Breast epithelium (tissue), 4 donors: ENCODE measurements around the gene CEACAM5. TPM values are rescaled to one million over a fixed set of nuclear protein-coding genes. Genes with fewer than 3 reads are reported as not detected.

Experiments
- DNase-seq, 2 donors: peaks; one replicate each; pipeline ENCODE4 v3.0.0-alpha.2; 2019; ENCODE audit warnings: low spot score in 2 of 2
- H3K27ac ChIP-seq, 2 donors: fragments of 200-600 bp; sonication (generic) in 1 of 2; one replicate each; pipeline ENCODE4 v1.5.1; 2016 to 2019; ENCODE audit warnings: mild to moderate bottlenecking in 1 of 2
- H3K27me3 ChIP-seq, 2 donors: fragments of 200-600 bp; sonication (generic) in 1 of 2; one replicate each; pipeline versions ENCODE4 v1.5.1 to v1.6.0; 2017 to 2019; ENCODE audit warnings: control low read depth in 1 of 2, mild to moderate bottlenecking in 1 of 2
- H3K36me3 ChIP-seq: fragments of 200-600 bp; one replicate; pipeline ENCODE4 v1.5.1; 2019
- H3K4me1 ChIP-seq, 2 donors: fragments of 200-600 bp; sonication (generic); one replicate each; pipeline ENCODE4 v1.5.1; 2016 to 2019; ENCODE audit warnings: control low read depth in 1 of 2
- H3K4me3 ChIP-seq, 3 donors: fragments of 200-600 bp; sonication (generic); 1 replicate in 2 of 3; 2 replicates in 1 of 3; pipeline ENCODE4 v1.5.1; 2016 to 2019; ENCODE audit warnings: mild to moderate bottlenecking in 3 of 3, moderate library complexity in 2 of 3
- H3K9me3 ChIP-seq, 2 donors: fragments of 200-600 bp; sonication (generic) in 1 of 2; one replicate each; pipeline ENCODE4 v1.5.1; 2016 to 2019; ENCODE audit warnings: control low read depth in 1 of 2
- POLR2A ChIP-seq: fragments of 450-650 bp; IDR thresholded peaks from one replicate; pipeline ENCODE4 v1.6.1; 2016; ENCODE audit warnings: antibody characterized with exemption, mild to moderate bottlenecking, moderate library complexity
- POLR2AphosphoS5 ChIP-seq, 3 donors: sonication (generic); formaldehyde crosslinking; IDR thresholded peaks; one replicate each; pipeline ENCODE4 v1.6.1; 2017; ENCODE audit warnings: antibody characterized with exemption in 3 of 3
- intact Hi-C: fragments of 100-400 bp; cut with DNase I; formaldehyde crosslinking; loops from one replicate; pipeline ENCODE4 v1.15.1; 2023; ENCODE audit warnings: low total_unique reads
- total RNA-seq, 3 donors: library from RNA; depleted of rRNA; stranded (reverse); fragments of >200 nt; gene quantifications; one replicate each; pipeline ENCODE4 v1.1.0, GENCODE V29; 2016
- TF ChIP-seq, protein P1 (sequence below), 3 donors: fragments of 450-650 bp; IDR thresholded peaks; one replicate each; pipeline ENCODE4 v1.5.1; 2016 to 2017; ENCODE audit warnings: antibody characterized with exemption in 3 of 3, mild to moderate bottlenecking in 3 of 3, moderate library complexity in 3 of 3

Gene CEACAM5
- total RNA-seq, 3 donors from 2014 or later: 27.2 TPM; not detected in 2

DNA sequence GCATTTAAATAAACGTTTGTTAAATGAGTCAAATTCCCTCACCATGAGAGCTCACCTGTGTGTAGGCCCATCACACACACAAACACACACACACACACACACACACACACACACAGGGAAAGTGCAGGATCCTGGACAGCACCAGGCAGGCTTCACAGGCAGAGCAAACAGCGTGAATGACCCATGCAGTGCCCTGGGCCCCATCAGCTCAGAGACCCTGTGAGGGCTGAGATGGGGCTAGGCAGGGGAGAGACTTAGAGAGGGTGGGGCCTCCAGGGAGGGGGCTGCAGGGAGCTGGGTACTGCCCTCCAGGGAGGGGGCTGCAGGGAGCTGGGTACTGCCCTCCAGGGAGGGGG is 8.5 kb upstream of the CEACAM5 start:
- Histone ChIP-seq H3K27me3 (peaks cover 0 to 52% of the 10 kb centered on the region in 2 donors), H3K4me1 (no peaks in the 10 kb centered on the region), H3K4me3 (no peak overlapping the region), H3K9me3 (no peaks in the 10 kb centered on the region), H3K27ac (no peak overlapping the region), H3K36me3 (no peaks in the 10 kb centered on the region)
- TF ChIP-seq, protein P1, sequence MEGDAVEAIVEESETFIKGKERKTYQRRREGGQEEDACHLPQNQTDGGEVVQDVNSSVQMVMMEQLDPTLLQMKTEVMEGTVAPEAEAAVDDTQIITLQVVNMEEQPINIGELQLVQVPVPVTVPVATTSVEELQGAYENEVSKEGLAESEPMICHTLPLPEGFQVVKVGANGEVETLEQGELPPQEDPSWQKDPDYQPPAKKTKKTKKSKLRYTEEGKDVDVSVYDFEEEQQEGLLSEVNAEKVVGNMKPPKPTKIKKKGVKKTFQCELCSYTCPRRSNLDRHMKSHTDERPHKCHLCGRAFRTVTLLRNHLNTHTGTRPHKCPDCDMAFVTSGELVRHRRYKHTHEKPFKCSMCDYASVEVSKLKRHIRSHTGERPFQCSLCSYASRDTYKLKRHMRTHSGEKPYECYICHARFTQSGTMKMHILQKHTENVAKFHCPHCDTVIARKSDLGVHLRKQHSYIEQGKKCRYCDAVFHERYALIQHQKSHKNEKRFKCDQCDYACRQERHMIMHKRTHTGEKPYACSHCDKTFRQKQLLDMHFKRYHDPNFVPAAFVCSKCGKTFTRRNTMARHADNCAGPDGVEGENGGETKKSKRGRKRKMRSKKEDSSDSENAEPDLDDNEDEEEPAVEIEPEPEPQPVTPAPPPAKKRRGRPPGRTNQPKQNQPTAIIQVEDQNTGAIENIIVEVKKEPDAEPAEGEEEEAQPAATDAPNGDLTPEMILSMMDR (IDR thresholded peaks at IDR 0.05): no peak
- TF ChIP-seq POLR2A: no peak
- TF ChIP-seq POLR2AphosphoS5 (IDR thresholded peaks at IDR 0.05): no peak
- intact Hi-C loops: no loop called here
- DNase-seq: no peak

DNA sequence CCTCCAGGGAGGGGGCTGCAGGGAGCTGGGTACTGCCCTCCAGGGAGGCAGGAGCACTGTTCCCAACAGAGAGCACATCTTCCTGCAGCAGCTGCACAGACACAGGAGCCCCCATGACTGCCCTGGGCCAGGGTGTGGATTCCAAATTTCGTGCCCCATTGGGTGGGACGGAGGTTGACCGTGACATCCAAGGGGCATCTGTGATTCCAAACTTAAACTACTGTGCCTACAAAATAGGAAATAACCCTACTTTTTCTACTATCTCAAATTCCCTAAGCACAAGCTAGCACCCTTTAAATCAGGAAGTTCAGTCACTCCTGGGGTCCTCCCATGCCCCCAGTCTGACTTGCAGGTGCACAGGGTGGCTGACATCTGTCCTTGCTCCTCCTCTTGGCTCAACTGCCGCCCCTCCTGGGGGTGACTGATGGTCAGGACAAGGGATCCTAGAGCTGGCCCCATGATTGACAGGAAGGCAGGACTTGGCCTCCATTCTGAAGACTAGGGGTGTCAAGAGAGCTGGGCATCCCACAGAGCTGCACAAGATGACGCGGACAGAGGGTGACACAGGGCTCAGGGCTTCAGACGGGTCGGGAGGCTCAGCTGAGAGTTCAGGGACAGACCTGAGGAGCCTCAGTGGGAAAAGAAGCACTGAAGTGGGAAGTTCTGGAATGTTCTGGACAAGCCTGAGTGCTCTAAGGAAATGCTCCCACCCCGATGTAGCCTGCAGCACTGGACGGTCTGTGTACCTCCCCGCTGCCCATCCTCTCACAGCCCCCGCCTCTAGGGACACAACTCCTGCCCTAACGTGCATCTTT is 7.8 kb upstream of the CEACAM5 start:
- Histone ChIP-seq H3K4me1 (no peaks in the 10 kb centered on the region), H3K9me3 (no peaks in the 10 kb centered on the region), H3K4me3 (no peak overlapping the region), H3K27me3 (peaks cover 0 to 49% of the 10 kb centered on the region in 2 donors), H3K27ac (no peak overlapping the region), H3K36me3 (no peaks in the 10 kb centered on the region)
- no peak for DNase-seq
- intact Hi-C loops: no loop called here
- TF ChIP-seq, protein P1 (IDR thresholded peaks at IDR 0.05): no peak
- TF ChIP-seq POLR2A (no peak), POLR2AphosphoS5 (IDR thresholded peaks at IDR 0.05) (no peak)

DNA sequence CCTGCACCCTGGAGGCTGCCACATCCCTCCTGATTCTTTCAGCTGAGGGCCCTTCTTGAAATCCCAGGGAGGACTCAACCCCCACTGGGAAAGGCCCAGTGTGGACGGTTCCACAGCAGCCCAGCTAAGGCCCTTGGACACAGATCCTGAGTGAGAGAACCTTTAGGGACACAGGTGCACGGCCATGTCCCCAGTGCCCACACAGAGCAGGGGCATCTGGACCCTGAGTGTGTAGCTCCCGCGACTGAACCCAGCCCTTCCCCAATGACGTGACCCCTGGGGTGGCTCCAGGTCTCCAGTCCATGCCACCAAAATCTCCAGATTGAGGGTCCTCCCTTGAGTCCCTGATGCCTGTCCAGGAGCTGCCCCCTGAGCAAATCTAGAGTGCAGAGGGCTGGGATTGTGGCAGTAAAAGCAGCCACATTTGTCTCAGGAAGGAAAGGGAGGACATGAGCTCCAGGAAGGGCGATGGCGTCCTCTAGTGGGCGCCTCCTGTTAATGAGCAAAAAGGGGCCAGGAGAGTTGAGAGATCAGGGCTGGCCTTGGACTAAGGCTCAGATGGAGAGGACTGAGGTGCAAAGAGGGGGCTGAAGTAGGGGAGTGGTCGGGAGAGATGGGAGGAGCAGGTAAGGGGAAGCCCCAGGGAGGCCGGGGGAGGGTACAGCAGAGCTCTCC is 6.9 kb upstream of the CEACAM5 start:
- DNase-seq: no peak
- intact Hi-C loops: no loop called here
- H3K9me3 ChIP-seq: no peaks in the 10 kb centered on the region
- H3K4me3 ChIP-seq: no peak overlapping the region
- peaks cover 0 to 39% of the 10 kb centered on the region in 2 donors for H3K27me3 ChIP-seq
- H3K4me1 ChIP-seq: no peaks in the 10 kb centered on the region
- H3K27ac ChIP-seq: no peak overlapping the region
- TF ChIP-seq, protein P1 (IDR thresholded peaks at IDR 0.05): no peak
- no peak for TF ChIP-seq POLR2A
- no peak for TF ChIP-seq POLR2AphosphoS5 (IDR thresholded peaks at IDR 0.05)
- H3K36me3 ChIP-seq: no peaks in the 10 kb centered on the region

DNA sequence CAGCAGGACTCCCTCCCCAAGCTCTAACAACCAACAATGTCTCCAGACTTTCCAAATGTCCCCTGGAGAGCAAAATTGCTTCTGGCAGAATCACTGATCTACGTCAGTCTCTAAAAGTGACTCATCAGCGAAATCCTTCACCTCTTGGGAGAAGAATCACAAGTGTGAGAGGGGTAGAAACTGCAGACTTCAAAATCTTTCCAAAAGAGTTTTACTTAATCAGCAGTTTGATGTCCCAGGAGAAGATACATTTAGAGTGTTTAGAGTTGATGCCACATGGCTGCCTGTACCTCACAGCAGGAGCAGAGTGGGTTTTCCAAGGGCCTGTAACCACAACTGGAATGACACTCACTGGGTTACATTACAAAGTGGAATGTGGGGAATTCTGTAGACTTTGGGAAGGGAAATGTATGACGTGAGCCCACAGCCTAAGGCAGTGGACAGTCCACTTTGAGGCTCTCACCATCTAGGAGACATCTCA is 6.2 kb upstream of the CEACAM5 start:
- H3K4me1 ChIP-seq: no peaks in the 10 kb centered on the region
- no peak for DNase-seq
- peaks cover 0 to 36% of the 10 kb centered on the region in 2 donors for H3K27me3 ChIP-seq
- intact Hi-C loops: no loop called here
- no peaks in the 10 kb centered on the region for H3K36me3 ChIP-seq
- no peak overlapping the region for H3K27ac ChIP-seq
- no peak overlapping the region for H3K4me3 ChIP-seq
- no peaks in the 10 kb centered on the region for H3K9me3 ChIP-seq
- TF ChIP-seq POLR2AphosphoS5 (IDR thresholded peaks at IDR 0.05) (no peak), POLR2A (no peak)
- TF ChIP-seq, protein P1 (IDR thresholded peaks at IDR 0.05): no peak
